ENCODE results near the gene POU2AF3.

Gene POU2AF3

DNA sequence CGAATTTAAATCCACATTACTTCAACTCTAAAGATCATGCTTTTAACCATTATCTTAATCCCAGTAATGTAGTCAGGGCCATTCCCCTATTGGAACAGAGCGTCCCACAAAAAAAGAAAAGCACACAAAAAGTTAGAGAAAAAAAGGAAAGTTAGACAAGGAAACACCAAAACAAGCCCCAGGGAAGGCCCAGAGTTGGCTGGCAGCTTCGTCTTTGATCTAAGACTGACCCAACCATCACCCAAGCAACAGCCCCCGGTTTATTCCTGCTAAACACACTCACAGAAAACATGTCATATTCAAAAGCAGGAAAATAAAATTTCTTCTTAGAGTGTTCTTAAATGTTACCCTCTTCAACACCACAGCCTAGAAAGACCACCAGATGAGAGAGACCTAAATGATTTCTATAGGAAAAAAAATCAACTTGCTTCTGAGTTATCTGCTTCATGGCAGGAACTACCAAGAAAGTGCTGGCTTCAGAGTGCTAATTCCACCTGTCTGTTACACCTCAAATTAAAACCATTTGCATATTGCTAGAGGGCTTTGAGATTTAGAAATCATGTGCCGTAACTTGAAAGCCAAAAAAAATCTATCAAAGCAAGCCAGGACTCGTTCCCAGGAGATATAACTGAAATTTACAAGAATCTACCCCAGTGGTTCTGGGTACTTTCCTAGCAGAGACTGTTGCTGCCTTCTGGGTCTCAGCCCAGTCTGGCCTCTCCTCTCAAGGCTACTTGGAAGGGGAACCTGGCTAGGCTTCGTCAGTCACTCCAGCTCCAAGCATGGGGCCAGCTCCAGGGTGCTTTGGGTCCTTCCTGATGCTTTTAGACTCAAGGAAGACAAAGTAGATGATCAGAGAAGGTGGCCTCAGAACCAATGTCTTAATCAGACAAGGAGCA, 31.2 kb downstream of the POU2AF3 start:
- DNase-seq = no peak

DNA sequence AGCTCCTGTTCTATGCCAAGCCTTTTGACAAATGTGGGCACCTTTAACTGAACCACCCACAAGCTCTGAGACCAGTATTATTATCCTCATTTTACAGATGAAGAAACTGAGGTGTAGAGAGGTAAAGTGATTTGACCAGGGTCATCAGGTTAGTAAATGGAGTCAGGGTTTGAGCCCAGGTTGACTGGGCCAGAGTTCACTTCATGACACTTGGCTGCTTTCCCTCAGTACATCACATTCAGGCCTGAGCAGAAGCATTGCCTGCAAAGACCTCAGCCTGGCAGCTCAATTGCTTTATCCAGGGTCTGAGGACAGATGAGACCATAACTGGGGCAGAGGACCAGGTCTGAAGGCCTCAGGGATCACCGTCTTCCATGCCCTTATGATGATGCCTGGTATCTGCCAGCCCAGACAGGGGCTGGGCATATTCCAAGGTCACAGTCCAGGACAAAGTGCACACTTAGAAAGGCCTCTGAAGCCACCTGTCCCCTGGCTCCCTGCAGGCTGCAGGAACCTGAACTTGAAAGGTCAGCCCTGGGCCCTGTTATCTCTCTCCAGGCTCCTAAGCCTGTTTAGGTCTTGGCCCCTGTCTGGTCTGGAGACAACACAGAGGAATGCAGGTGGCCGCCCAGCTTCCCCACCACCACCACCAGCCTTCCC, 32.0 kb downstream of the POU2AF3 start:
- no peak for DNase-seq

DNA sequence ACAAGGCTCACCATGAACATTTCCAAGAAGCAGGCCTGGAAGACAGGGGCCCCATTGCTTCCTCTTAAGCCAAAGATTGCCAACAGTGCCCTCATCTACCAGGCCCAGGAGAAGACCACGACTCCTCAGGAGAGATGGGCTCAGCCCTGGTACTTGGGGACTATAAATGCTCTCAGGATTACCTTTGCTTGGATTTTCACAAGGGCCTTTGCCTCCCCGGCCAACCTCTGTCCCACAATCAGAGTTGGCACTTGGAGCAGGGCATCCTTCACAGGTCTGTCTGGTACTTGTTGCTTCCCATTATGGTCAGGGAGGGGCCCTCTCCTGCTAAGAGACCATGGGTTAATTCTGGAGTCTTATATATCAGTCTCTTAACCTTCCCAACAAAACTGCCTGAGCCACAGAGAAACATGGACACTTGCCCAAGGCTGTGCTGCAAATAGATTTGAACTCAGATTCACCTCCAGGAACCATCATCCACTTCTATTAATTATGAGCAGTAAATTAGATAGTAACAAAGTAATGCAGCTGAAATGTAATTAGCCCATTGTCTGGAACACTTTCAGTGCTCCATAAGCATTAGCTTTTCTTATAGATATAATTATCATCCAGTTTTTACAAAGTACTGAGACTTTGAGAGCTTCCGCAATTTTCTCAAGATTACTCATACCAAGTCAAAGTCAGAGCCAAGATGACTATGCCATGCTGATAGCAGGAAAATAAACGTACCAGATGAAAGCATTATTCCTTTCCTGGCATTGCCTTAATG, 33.5 kb downstream of the POU2AF3 start:
- no peak for DNase-seq

DNA sequence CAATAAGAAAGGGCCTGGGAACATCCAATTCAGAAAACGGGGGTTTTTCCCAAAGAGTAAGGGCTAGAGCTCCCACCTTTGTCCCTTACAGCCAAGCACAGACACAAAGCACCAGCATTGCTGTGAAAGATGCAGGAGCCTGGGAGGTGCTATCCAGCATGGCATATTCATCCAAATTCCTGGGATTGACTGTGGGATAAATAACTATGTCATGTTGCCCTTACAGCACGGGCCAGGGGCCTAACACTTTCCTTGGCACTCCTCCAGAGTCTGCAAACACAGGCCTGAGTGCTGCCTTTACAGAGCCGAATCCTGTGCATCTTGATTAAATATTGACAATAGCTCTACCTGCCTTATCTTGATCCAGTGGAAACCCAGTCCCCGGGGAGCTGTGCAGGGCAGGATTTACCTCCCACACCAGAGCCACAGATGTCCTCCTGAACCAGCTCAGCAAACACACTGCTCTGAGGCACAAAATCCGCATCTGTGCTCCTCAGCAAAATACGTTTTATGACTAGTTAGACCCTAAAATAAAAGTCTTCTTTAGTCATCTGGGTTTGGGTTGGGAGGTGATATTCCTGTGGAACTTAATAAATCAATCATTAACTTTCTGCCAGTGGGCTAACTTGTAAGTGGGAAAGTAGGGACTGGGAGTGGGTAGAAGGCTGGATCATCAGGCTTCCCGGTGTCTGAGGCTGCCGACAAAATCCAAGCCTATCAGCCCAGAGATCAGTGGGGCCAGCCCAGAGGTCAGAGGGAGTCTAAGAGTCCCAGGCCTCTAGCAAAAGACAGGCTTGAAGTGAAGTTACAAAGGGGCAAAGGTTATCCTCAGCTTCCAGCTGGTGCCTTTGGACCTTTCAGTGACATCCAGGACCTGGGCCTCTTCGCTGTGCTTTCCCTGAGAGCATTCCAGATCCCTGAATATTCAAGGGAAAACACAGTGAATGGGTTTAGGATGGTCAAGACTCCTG, 36.5 kb downstream of the POU2AF3 start:
- DNase-seq = no peak

DNA sequence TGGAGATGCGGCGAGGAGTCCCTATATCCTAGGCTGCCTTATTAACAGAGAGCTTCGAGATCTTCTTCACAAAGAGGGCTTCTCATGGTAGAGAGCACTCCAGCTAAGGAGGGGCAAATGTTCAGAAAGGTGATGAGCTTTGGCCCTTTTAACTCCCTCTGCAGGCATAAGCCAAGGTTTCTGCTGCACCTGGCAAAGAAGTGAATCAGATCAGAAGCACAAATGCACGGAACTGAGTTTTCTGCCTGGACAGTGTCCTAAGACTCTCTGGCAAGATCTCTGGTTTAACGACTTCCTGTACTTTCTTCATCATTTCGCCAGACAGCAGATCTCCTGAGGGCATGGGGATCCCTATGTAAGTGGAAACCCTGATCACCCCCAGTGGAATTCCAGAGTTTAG, 37.2 kb downstream of the POU2AF3 start:
- DNase-seq = no peak

DNA sequence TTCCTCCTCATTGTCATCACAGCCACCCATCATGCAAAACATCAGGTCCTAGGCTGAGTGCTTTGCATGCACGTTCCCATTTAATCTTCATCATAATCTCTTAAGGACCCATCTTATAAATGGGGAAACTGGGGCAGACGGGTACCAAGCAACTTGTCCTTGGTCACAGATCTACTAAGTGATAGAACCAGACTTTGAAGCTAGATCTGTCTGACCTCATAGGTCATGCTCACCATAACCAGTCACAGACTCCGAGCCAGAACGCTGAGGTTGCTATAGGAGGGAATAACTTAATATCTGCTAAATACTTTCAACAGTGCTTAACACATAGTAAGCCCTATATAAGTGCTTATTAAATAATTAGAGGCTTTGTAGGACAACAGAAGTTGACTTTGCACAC, 37.7 kb downstream of the POU2AF3 start:
- no peak for DNase-seq

DNA sequence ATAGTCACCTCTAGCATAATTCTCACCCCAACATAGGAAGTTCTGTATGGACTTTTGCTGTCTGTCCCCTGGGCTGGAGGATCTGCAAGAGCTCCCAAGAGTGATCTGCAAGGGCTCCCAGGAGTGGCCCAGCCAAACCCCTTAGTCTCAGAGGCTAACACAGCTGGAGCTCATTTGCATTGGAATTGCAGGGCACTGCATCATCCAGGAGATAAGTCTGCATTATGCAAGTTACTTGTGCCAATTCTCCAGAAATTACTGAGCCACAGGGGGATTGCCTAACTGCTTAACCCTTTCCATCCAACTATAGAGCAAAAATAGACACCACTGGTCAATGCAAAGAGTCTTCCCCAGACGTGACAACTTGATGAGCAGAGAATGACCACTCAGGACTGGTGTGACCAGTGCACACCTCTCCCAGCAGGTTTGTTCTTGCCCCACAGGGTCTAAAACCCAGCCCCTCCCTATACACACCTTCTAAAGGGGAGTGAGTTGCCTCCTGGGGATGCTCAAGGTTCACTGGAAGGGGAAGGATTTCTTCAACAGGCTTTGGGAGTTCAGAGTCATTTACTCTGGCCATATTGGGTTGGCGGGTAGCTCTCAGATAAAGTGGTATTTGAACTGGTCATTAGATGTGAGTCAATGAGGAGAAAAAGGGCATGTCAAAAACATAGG, 38.4 kb downstream of the POU2AF3 start:
- DNase-seq = no peak

DNA sequence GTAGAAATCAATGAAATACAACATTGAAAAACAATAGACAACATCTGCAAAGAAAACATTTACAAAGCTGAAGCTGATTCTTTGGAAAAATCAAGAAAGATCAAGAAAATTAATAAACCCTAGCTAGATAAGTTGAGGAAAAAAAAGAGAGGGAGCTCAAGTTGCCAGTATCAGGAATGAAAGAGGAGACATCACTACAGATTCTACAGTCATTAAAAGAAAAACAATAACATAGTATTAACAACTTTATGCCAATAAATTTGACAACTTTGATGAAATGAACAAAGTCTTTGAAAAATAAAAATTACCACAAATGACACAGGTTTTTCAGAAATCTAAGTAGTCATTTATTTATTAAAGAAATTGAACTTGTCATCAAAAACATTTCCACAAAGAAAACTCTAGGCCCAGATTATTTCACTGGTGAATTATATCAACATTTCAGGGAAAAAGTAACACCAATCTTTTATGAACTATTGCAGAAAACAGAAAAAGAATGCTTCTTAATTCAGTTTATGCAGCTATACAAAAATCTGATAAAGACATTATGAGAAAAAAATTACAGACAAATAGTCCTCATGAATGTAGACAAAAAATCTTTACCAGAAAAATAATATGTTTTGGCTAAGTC, 41.5 kb downstream of the POU2AF3 start:
- DNase-seq = no peak

DNA sequence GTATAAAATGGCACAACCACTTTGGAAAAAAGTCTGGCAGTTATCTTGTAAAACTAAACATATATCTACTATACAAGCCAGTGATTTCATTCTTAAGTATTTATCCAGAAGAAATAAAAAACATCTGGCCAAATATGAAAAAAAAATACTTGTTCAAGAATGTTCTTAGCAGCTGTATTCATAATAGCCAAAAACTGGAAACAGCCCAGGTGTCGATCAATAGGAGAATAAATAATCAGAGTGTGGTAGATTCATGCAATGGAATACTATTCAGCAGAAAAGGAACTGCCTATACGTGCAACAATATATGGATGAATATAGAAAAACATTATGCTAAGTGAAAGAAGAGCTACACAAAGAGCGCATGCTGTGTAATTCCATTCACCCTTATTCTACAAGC, 44.0 kb downstream of the POU2AF3 start:
- no peak for DNase-seq

DNA sequence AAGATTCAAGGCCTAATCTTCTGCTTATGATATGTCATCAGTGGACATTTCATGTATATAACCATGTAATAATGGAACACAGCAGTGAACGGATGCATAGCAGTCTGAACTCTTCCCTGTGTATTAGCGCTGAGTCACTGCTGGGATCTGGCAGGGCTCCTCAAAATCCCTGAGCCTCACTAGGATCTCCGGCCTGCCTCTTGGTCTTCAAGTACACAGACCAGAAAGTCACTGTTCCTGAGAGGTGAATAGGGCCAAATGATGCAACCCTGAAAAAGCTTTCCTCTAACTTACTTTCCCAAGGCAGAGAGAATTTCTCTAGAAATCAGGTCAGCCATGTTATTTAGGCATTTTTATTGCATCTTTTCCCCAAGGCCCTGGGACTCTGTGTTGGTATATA, 45.7 kb downstream of the POU2AF3 start:
- no peak for DNase-seq

DNA sequence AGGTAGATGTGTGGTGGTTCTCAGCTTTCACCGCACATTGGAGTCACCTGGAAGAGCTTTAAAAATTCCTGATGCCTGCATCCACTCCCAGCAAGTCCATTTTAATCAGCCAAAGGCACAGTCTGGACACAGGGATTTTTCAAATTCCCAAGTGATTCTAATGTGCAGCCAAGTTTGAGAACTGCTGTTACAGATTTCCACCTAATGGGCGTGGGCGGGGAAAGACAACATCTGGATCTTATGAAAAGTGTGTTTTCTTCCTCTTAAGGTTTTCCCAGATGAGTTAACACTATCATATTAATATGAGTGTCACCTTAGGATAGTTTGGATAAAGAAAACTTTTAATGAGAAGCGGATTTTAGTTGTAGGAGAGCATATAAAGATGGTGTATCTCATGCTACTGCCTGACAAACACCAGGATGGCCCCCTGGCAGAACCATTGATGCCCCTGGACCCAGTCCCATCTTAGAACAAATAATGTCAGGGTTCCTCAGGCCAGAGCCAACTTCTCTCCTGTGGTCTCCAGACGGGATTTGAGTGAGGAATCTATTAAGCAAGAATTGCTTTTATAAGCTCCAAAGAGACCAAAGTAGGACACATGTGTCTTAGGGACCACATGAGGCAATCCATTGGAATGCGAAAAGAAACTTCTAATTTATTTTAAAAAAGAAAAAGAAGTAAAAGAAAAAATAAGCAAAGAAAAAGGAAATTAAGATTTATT, 48.8 kb downstream of the POU2AF3 start:
- no peak for DNase-seq

DNA sequence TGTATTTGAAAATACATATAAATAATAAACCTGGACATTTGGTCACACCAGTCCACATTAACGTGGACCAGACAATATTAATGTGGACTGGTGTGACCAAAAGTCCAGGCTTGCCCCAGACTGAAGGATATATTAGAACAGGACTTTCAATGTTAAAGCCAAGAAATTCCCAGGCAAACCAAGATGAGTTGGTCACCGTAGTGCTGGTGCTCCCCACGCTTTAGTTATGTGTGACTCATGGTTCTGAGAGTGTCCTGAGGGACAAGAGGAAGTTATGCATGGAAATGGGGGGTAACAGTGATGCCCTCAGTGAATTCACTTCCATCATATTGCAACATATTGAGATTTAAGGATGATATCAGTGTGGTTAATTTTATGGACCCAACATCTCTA, 49.4 kb downstream of the POU2AF3 start:
- DNase-seq = no peak

DNA sequence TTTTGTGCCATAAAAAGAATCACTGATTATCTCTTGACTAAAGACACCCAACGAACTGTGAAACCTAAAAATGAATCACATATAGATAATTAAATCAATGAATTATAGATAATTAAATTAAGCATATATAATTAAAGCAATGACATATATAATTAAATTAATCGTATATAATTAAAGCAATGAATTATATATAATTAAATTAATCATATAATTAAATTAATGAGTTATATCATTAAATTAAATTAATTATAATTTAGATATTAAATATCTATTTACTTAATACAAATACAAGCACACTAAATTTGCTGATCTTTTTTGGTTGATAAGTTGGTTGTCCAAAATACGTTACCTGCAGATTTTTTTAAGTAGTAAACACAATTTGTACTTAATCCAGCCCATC, 49.8 kb downstream of the POU2AF3 start:
- no peak for DNase-seq

DNA sequence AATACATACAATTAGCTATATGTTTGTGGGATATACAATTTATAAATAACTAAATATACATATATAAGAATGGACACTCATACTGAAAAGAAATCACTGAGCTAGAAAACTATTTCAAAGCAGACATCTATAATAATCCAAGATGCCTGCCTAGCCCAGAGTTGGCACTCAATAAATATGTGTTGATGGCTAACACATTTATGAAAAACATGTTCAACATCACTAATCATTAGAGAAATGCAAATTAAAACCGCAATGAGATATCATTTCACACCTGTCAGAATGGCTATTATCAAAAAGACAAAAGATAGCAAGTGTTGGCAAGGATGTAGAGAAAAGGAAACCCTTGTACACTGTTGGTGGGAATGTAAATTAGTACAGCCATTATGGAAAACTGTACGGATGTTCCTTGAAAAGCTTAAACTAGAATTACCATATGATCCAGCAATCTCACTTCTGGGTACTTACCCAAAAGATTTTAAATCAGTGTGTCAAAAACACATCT, 50.9 kb downstream of the POU2AF3 start:
- DNase-seq = no peak

DNA sequence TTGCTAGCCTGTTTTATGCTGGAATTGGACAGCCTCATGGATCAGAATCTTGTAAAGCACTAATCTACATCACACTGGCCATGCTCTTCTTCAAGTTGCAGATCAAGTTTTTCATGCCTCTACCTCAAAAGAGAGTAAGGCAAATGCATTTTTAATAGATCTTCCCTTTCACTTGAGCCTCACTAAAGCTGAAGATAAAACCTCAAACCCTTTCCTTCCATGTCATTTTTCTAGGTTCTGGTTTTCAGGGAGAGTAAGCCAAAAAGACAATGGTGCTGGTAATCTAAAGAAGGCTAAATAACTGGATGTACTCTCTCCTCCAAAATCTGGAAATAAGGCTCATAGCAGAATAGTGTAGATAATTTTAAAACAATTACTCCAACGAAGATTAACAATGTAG, 52.5 kb downstream of the POU2AF3 start:
- no peak for DNase-seq

DNA sequence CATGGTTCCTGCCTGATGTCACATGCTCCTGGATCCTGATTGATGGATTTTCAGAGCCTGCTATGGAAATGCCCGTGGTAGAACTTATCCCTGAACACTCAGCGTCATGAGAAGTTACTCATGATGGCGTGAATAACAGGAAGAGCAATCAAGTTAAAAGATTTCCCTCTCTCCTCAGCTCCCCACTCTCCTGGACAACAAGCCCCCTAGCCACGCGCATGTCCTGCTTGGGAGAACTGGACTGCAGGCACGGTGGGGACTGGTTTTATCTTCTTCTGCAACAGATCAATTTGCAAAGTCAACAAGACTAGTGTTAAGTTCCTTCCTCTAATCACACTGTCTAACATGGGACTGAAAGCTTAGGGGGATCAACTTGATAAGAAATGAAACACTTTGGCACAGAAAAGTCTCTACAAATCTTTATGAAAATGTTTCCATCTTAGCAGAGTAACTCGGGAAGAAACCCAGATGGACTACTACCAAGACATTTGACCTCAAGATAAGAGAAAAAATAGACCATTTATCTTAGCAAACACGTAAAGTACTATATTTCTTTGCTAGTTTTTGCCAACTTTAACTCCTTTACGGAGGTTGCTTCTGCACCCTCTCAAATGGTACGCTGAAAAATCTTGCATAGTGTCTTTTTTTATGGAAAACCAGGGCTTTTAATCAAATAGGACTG, 53.2 kb downstream of the POU2AF3 start:
- DNase-seq = no peak

DNA sequence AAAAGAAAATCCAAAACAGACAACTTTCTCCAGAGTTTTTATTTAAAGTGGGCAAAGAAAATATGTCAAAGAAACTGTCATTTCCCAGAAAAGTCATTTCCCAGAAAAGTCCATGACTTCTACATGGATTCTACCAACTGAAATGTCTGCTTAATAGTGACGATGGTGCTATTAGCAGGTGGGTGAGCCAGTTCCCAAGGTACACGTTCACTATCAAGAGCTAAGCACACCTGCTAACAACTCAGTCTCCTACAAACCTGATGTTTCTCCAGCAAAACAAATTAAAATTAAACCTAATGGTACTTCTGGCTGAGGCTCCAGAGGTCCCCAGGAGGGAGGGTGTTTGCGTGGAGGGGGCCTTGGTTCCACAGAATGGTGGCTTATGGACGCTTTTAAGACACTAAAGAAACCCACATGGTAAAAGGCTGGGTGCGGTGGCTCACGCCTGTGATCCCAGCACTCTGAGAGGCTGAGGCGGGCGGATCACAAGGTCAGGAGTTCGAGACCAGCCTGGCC, 53.9 kb downstream of the POU2AF3 start:
- no peak for DNase-seq

DNA sequence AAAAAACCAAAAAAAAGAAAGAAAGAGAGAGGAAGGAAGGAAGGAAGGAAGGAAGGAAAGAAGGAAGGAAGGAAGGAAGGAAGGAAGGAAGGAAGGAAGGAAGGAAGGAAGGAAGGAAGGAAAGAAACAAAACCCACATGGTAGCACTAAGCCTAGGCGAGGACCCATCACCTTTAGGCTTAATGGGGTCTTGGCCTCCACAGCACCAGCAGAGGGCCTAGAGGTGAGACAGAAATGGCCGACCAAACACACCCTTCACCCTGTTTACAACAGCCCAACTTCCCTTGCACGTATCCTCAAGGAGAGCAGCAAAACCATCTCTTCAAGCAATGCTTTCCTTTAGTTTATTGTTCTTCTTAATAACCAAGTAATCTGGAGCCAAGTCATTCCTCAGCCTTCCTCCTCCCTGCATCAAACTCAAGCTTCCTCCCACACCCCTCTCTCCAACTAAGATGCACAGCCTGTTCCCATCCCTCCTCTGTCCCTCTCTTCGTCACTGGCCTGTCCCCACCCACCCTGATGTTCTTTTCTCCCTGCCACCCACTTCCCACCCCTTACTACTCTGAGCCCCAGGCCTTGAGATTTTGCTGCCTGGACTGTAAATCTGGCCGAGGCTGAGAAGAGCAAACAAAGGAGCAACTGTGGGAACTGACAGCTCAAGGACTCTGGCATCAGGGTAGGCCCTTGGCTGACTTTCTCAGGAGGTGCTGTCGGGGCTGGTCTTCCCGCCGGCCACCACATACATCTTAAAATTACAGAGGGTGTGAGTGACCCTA, 54.8 kb downstream of the POU2AF3 start:
- DNase-seq = no peak

Measured in CD4-positive, alpha-beta T cell treated with Interferon alpha-2 for 1 hour (primary cell).